Activated naive CD4-positive, alpha-beta T cell treated with anti-CD3 and anti-CD28 coated beads, Interleukin-2, amount 10 ng/mL, durations not matched to agents 7 days and 5 days (primary cell): ENCODE measurements around the gene RAB1B.
A peak's percentile ranks its signal among the peaks of the same experiment; 100 is the strongest.

Experiments
- CTCF ChIA-PET: fragments of 350-600 bp; sonication (Branson Sonifier 250); formaldehyde crosslinking; loops from one replicate; lab custom pipeline; 2021; ENCODE audit warnings: antibody characterized with exemption; lab: Charles Lee
- DNase-seq: peaks from one replicate; pipeline ENCODE4 v3.0.0-alpha.2; 2020
- H3K27ac Mint-ChIP-seq: one replicate; pipeline ENCODE4 v1.8.0; 2021; ENCODE audit warnings: mild to moderate bottlenecking, moderate library complexity, mixed read lengths
- H3K27me3 Mint-ChIP-seq: one replicate; pipeline ENCODE4 v1.8.0; 2021; ENCODE audit warnings: mild to moderate bottlenecking, mixed read lengths
- H3K36me3 Mint-ChIP-seq: one replicate; pipeline ENCODE4 v1.8.0; 2021; ENCODE audit warnings: mixed read lengths
- H3K4me1 Mint-ChIP-seq: one replicate; pipeline ENCODE4 v1.8.0; 2021; ENCODE audit warnings: mixed read lengths
- H3K4me3 Mint-ChIP-seq: one replicate; pipeline ENCODE4 v1.8.0; 2021; ENCODE audit warnings: mild to moderate bottlenecking, moderate library complexity, mixed read lengths
- H3K9me3 Mint-ChIP-seq: one replicate; pipeline ENCODE4 v1.8.0; 2021; ENCODE audit warnings: mixed read lengths

Gene RAB1B

GRCh38 chr11:66277471-66278362, 9.3 kb downstream of the RAB1B start, which contains the start of gene CNIH2:
Gene CNIH2, plus strand, starts transcription at chr11:66278175. Its CDS starts 282 bp downstream, at chr11:66278457.
- Mint-ChIP-seq H3K27ac (peak within 1 kb of the TSS; percentile 55), H3K4me1 (peaks cover 40% of the 10 kb centered on the region), H3K36me3 (peaks cover 29% of the 10 kb centered on the region), H3K27me3 (peaks cover 36% of the 10 kb centered on the region), H3K4me3 (peak within 1 kb of the TSS; percentile 40), H3K9me3 (no peaks in the 10 kb centered on the region)
- peak; percentile 66 for DNase-seq
- CTCF ChIA-PET: interaction anchor here (0.9 to 1.2 kb wide), 3 partner anchors 10 to 255 kb away, joined by 3 to 5 read pairs (median 3); partner anchors contain the start of gene RAB1B

GRCh38 chr11:66278363-66279091, 10.1 kb downstream of the RAB1B start:
- H3K4me1 Mint-ChIP-seq: peaks cover 43% of the 10 kb centered on the region
- H3K27ac Mint-ChIP-seq: no peak overlapping the region
- H3K9me3 Mint-ChIP-seq: no peaks in the 10 kb centered on the region
- peaks cover 22% of the 10 kb centered on the region for H3K36me3 Mint-ChIP-seq
- peaks cover 36% of the 10 kb centered on the region for H3K27me3 Mint-ChIP-seq
- CTCF ChIA-PET: no interaction called here
- no peak for DNase-seq
- H3K4me3 Mint-ChIP-seq: peak overlapping the region; percentile 40

- H3K4me3 Mint-ChIP-seq: peak overlapping the region; percentile 40
- DNase-seq: no peak
- CTCF ChIA-PET: no interaction called here
Observed at GRCh38 chr11:66279092-66279734, 10.8 kb downstream of the RAB1B start.

GRCh38 chr11:66280428-66280827, 12.0 kb downstream of the RAB1B start:
- no peak for DNase-seq
- Mint-ChIP-seq H3K36me3 (peaks cover 12% of the 10 kb centered on the region), H3K9me3 (no peaks in the 10 kb centered on the region), H3K4me1 (peaks cover 43% of the 10 kb centered on the region), H3K27ac (no peak overlapping the region), H3K4me3 (no peak overlapping the region), H3K27me3 (peaks cover 36% of the 10 kb centered on the region)
- CTCF ChIA-PET: interaction anchor here (0.6 to 1.5 kb wide), 5 partner anchors 8 to 83 kb away, joined by 3 to 4 read pairs (median 3); no protein-coding TSS in a partner anchor

More at GRCh38 chr11:66279092-66279734, 10.8 kb downstream of the RAB1B start:
- Mint-ChIP-seq H3K9me3 (no peaks in the 10 kb centered on the region), H3K27ac (no peak overlapping the region), H3K4me1 (peaks cover 43% of the 10 kb centered on the region), H3K27me3 (peaks cover 36% of the 10 kb centered on the region), H3K36me3 (peaks cover 18% of the 10 kb centered on the region)

- H3K27me3 Mint-ChIP-seq: peaks cover 36% of the 10 kb centered on the region
- no peaks in the 10 kb centered on the region for H3K9me3 Mint-ChIP-seq
- peaks cover 43% of the 10 kb centered on the region for H3K4me1 Mint-ChIP-seq
- no peak overlapping the region for H3K4me3 Mint-ChIP-seq
- peaks cover 8% of the 10 kb centered on the region for H3K36me3 Mint-ChIP-seq
- peak overlapping the region; percentile 24 for H3K27ac Mint-ChIP-seq
- DNase-seq: no peak
- CTCF ChIA-PET: interaction anchor here (0.7 to 1.5 kb wide), 4 partner anchors 9 to 30 kb away, joined by 3 to 4 read pairs (median 3); no protein-coding TSS in a partner anchor
Observed at GRCh38 chr11:66281001-66281400, 12.6 kb downstream of the RAB1B start.

GRCh38 chr11:66281776-66282467, 13.5 kb downstream of the RAB1B start:
- H3K9me3 Mint-ChIP-seq: no peaks in the 10 kb centered on the region
- peaks cover 48% of the 10 kb centered on the region for H3K4me1 Mint-ChIP-seq
- peaks cover 3% of the 10 kb centered on the region for H3K36me3 Mint-ChIP-seq
- DNase-seq: no peak
- no peak overlapping the region for H3K4me3 Mint-ChIP-seq
- no peak overlapping the region for H3K27ac Mint-ChIP-seq
- H3K27me3 Mint-ChIP-seq: peaks cover 36% of the 10 kb centered on the region
- CTCF ChIA-PET: interaction anchor here (0.9 to 2.6 kb wide), 11 partner anchors 8 to 201 kb away, joined by 3 to 15 read pairs (median 4); partner anchors contain the start of gene TMEM151A

- DNase-seq: peak; percentile 100
- CTCF ChIA-PET: interaction anchor here (0.9 to 2.6 kb wide), 10 partner anchors 8 to 202 kb away, joined by 3 to 15 read pairs (median 4); partner anchors contain the start of gene TMEM151A
- H3K4me1 Mint-ChIP-seq: peaks cover 49% of the 10 kb centered on the region
- H3K36me3 Mint-ChIP-seq: peaks cover 2% of the 10 kb centered on the region
- peak overlapping the region; percentile 58 for H3K27ac Mint-ChIP-seq
- H3K4me3 Mint-ChIP-seq: peak overlapping the region; percentile 18
- peaks cover 36% of the 10 kb centered on the region for H3K27me3 Mint-ChIP-seq
- H3K9me3 Mint-ChIP-seq: no peaks in the 10 kb centered on the region
Observed at GRCh38 chr11:66282468-66283455, 14.3 kb downstream of the RAB1B start.

- H3K36me3 Mint-ChIP-seq: peaks cover 2% of the 10 kb centered on the region
- CTCF ChIA-PET: interaction anchor here (1.1 to 2.6 kb wide), 4 partner anchors 17 to 62 kb away, joined by 3 to 15 read pairs (median 4); no protein-coding TSS in a partner anchor
- peaks cover 34% of the 10 kb centered on the region for H3K27me3 Mint-ChIP-seq
- no peak overlapping the region for H3K4me3 Mint-ChIP-seq
- peaks cover 55% of the 10 kb centered on the region for H3K4me1 Mint-ChIP-seq
- DNase-seq: no peak
- H3K27ac Mint-ChIP-seq: no peak overlapping the region
- H3K9me3 Mint-ChIP-seq: no peaks in the 10 kb centered on the region
Observed at GRCh38 chr11:66283461-66284105, 15.1 kb downstream of the RAB1B start.

GRCh38 chr11:66284526-66285078, 16.2 kb downstream of the RAB1B start:
- Mint-ChIP-seq H3K9me3 (no peaks in the 10 kb centered on the region), H3K27ac (no peak overlapping the region), H3K36me3 (peaks cover 2% of the 10 kb centered on the region), H3K4me3 (no peak overlapping the region), H3K4me1 (peaks cover 52% of the 10 kb centered on the region), H3K27me3 (peaks cover 31% of the 10 kb centered on the region)
- DNase-seq: no peak
- CTCF ChIA-PET: interaction anchor here (1.1 to 2.6 kb wide), 3 partner anchors 16 to 63 kb away, joined by 3 to 15 read pairs (median 3); no protein-coding TSS in a partner anchor

- H3K9me3 Mint-ChIP-seq: no peaks in the 10 kb centered on the region
- peaks cover 58% of the 10 kb centered on the region for H3K4me1 Mint-ChIP-seq
- no peak overlapping the region for H3K4me3 Mint-ChIP-seq
- H3K36me3 Mint-ChIP-seq: peaks cover 2% of the 10 kb centered on the region
- CTCF ChIA-PET: interaction anchor here (1.4 kb wide), 2 partner anchors 15 to 63 kb away, joined by 3 read pairs; no protein-coding TSS in a partner anchor
- DNase-seq: no peak
- no peak overlapping the region for H3K27ac Mint-ChIP-seq
- peaks cover 32% of the 10 kb centered on the region for H3K27me3 Mint-ChIP-seq
Observed at GRCh38 chr11:66285250-66285947, 17.0 kb downstream of the RAB1B start.

- CTCF ChIA-PET: interaction anchor here (0.7 to 1.4 kb wide), 3 partner anchors 25 to 65 kb away, joined by 3 to 4 read pairs (median 3); no protein-coding TSS in a partner anchor
- H3K4me3 Mint-ChIP-seq: peak overlapping the region; percentile 61
- DNase-seq: no peak
- peaks cover 37% of the 10 kb centered on the region for H3K27me3 Mint-ChIP-seq
- no peak overlapping the region for H3K27ac Mint-ChIP-seq
- H3K36me3 Mint-ChIP-seq: peaks cover 2% of the 10 kb centered on the region
- peaks cover 60% of the 10 kb centered on the region for H3K4me1 Mint-ChIP-seq
- H3K9me3 Mint-ChIP-seq: no peaks in the 10 kb centered on the region
Observed at GRCh38 chr11:66286699-66287098, 18.3 kb downstream of the RAB1B start.
